ENCODE results near the gene STK38L. TPM values are rescaled to one million over a fixed set of nuclear protein-coding genes. Genes with fewer than 3 reads are reported as not detected.

STK38L gene
- 24.6 and 26.3 TPM in 2 replicates for total RNA-seq

GRCh38 chr12:27243804-27244688 is at the start of gene STK38L:
TSS of gene STK38L (plus strand) at chr12:27244286. CDS start at chr12:27297721, 53,435 bp downstream.
- intact Hi-C loops (cut with micrococcal nuclease): loop anchor here (1.0 to 5.0 kb wide), 12 partner anchors 33 to 946 kb away; partner anchors contain the start of genes CCDC91, FGFR1OP2, MED21 and MRPS35

GRCh38 chr12:27194644-27195043 is 49.4 kb upstream of the STK38L start:
- intact Hi-C loops (cut with micrococcal nuclease): no loop called here

- intact Hi-C loops (cut with micrococcal nuclease): no loop called here
Observed at GRCh38 chr12:27198036-27198435, 46.0 kb upstream of the STK38L start.

GRCh38 chr12:27199638-27200300 is 44.3 kb upstream of the STK38L start:
- intact Hi-C loops (cut with micrococcal nuclease): no loop called here

- intact Hi-C loops (cut with micrococcal nuclease): no loop called here
Observed at GRCh38 chr12:27201169-27201568, 42.9 kb upstream of the STK38L start.

GRCh38 chr12:27206801-27207502 is 37.1 kb upstream of the STK38L start:
- intact Hi-C loops (cut with micrococcal nuclease): no loop called here

GRCh38 chr12:27207615-27208413 is 36.3 kb upstream of the STK38L start:
- intact Hi-C loops (cut with micrococcal nuclease): loop anchor here (1.0 to 2.0 kb wide), 3 partner anchors 23 to 37 kb away; partner anchors contain the start of gene STK38L

- intact Hi-C loops (cut with micrococcal nuclease): loop anchor here (1.0 to 2.0 kb wide), 3 partner anchors 23 to 36 kb away; partner anchors contain the start of gene STK38L
Observed at GRCh38 chr12:27208414-27208750, 35.7 kb upstream of the STK38L start.

- intact Hi-C loops (cut with micrococcal nuclease): loop anchor here (2.0 kb wide), 1 partner anchor 35 kb away; the partner anchor contains the start of gene STK38L
Observed at GRCh38 chr12:27209257-27209910, 34.7 kb upstream of the STK38L start.

GRCh38 chr12:27210187-27210586 is 33.9 kb upstream of the STK38L start:
- intact Hi-C loops (cut with micrococcal nuclease): no loop called here

GRCh38 chr12:27212861-27213260 is 31.2 kb upstream of the STK38L start:
- intact Hi-C loops (cut with micrococcal nuclease): no loop called here

- intact Hi-C loops (cut with micrococcal nuclease): no loop called here
Observed at GRCh38 chr12:27213304-27213703, 30.8 kb upstream of the STK38L start.

GRCh38 chr12:27213830-27214787 is 30.0 kb upstream of the STK38L start:
- intact Hi-C loops (cut with micrococcal nuclease): no loop called here

GRCh38 chr12:27217590-27217989 is 26.5 kb upstream of the STK38L start:
- intact Hi-C loops (cut with micrococcal nuclease): no loop called here

GRCh38 chr12:27219693-27220054 is 24.4 kb upstream of the STK38L start:
- intact Hi-C loops (cut with micrococcal nuclease): loop anchor here (5.0 kb wide), 1 partner anchor 42 kb away; no protein-coding TSS in a partner anchor

GRCh38 chr12:27220055-27220987 is 23.8 kb upstream of the STK38L start:
- intact Hi-C loops (cut with micrococcal nuclease): loop anchor here (5.0 kb wide), 1 partner anchor 43 kb away; no protein-coding TSS in a partner anchor

- intact Hi-C loops (cut with micrococcal nuclease): loop anchor here (5.0 kb wide), 1 partner anchor 44 kb away; no protein-coding TSS in a partner anchor
Observed at GRCh38 chr12:27220988-27221345, 23.1 kb upstream of the STK38L start.

Measured in T-helper 1 cell treated with Interleukin-12 subunit alpha and Interleukin-12 subunit beta and Interleukin-4 antibody, amounts not matched to agents 30 ng/mL and 1 ng/mL, for 36 hours (primary cell).